ENCODE measurements around the gene MEG3.

MEG3 gene

GRCh38 chr14:100880271-100881101, 54.6 kb downstream of the MEG3 start:
- TF ChIP-seq CTCF (IDR thresholded peaks at IDR 0.05): no peak
- no peak overlapping the region for H3K4me3 Mint-ChIP-seq
- H3K27me3 Mint-ChIP-seq (ENCODE audit: low read depth, poor library complexity): peaks cover 21% of the 10 kb centered on the region

GRCh38 chr14:100881211-100882025, 55.5 kb downstream of the MEG3 start:
- Mint-ChIP-seq H3K4me1 (peaks cover 14% of the 10 kb centered on the region), H3K27ac (no peak overlapping the region), H3K27me3 (ENCODE audit: low read depth, poor library complexity) (peaks cover 23% of the 10 kb centered on the region), H3K36me3 (ENCODE audit: low read depth) (peaks cover 23% of the 10 kb centered on the region), H3K9me3 (peaks cover 38% of the 10 kb centered on the region), H3K4me3 (no peak overlapping the region)
- no peak for TF ChIP-seq CTCF (IDR thresholded peaks at IDR 0.05)
- DNase-seq: no peak

More at GRCh38 chr14:100880271-100881101, 54.6 kb downstream of the MEG3 start:
- peaks cover 9% of the 10 kb centered on the region for H3K4me1 Mint-ChIP-seq
- DNase-seq: no peak
- H3K9me3 Mint-ChIP-seq: peaks cover 36% of the 10 kb centered on the region
- no peak overlapping the region for H3K27ac Mint-ChIP-seq
- H3K36me3 Mint-ChIP-seq (ENCODE audit: low read depth): peaks cover 23% of the 10 kb centered on the region

- no peak for DNase-seq
- Mint-ChIP-seq H3K27ac (peak overlapping the region; percentile 39), H3K4me1 (peaks cover 9% of the 10 kb centered on the region), H3K9me3 (peaks cover 38% of the 10 kb centered on the region), H3K4me3 (no peak overlapping the region), H3K27me3 (ENCODE audit: low read depth, poor library complexity) (peaks cover 21% of the 10 kb centered on the region), H3K36me3 (ENCODE audit: low read depth) (peaks cover 23% of the 10 kb centered on the region)
- TF ChIP-seq CTCF (IDR thresholded peaks at IDR 0.05): no peak
These were observed 56.4 kb downstream of the MEG3 start for GRCh38 chr14:100882026-100882967.

- H3K4me3 Mint-ChIP-seq: no peak overlapping the region
- no peak overlapping the region for H3K27ac Mint-ChIP-seq
- TF ChIP-seq CTCF (IDR thresholded peaks at IDR 0.05): no peak
- DNase-seq: no peak
- H3K4me1 Mint-ChIP-seq: peaks cover 15% of the 10 kb centered on the region
- peaks cover 23% of the 10 kb centered on the region for H3K36me3 Mint-ChIP-seq (ENCODE audit: low read depth)
- peaks cover 38% of the 10 kb centered on the region for H3K9me3 Mint-ChIP-seq
- peaks cover 26% of the 10 kb centered on the region for H3K27me3 Mint-ChIP-seq (ENCODE audit: low read depth, poor library complexity)
These were observed 57.3 kb downstream of the MEG3 start for GRCh38 chr14:100882991-100883788.

GRCh38 chr14:100883789-100884101, 57.8 kb downstream of the MEG3 start:
- Mint-ChIP-seq H3K9me3 (peaks cover 38% of the 10 kb centered on the region), H3K36me3 (ENCODE audit: low read depth) (peaks cover 23% of the 10 kb centered on the region), H3K27ac (no peak overlapping the region), H3K27me3 (ENCODE audit: low read depth, poor library complexity) (peaks cover 26% of the 10 kb centered on the region), H3K4me3 (no peak overlapping the region), H3K4me1 (peaks cover 16% of the 10 kb centered on the region)
- no peak for DNase-seq
- no peak for TF ChIP-seq CTCF (IDR thresholded peaks at IDR 0.05)
